Measurements from ENCODE around the gene ANKRD11. TPM values are rescaled to one million over a fixed set of nuclear protein-coding genes. Genes with fewer than 3 reads are reported as not detected.

The ANKRD11 gene
- total and polyA plus RNA-seq, 2 donors (not counting 1 experiment from before 2014, with no cell fraction given), result 41.5 to 71.2 TPM

GRCh38 chr16:89272631-89273030 lies 217.7 kb downstream of the ANKRD11 start:
- H3K4me1 ChIP-seq (ENCODE audit: control insufficient read depth, extremely low read depth, insufficient read depth, low read length), result peaks cover 2% of the 10 kb centered on the region
- H3K4me3 ChIP-seq (replicated peaks in 1 of 4; ENCODE audit: control extremely low read depth in 1 of 4, insufficient read depth in 1 of 4, low read depth in 3 of 4, low read length in 4 of 4), result no peak overlapping the region
- H3K36me3 ChIP-seq (ENCODE audit: control insufficient read depth, insufficient read depth, low read length), result peaks cover 30% of the 10 kb centered on the region
- H3K4me2 ChIP-seq (ENCODE audit: extremely low read depth, insufficient read depth, low read length), result no peak overlapping the region
- H2AFZ ChIP-seq (ENCODE audit: low read length), result no peak overlapping the region
- H3K9ac ChIP-seq (ENCODE audit: insufficient read depth, low read length), result no peak overlapping the region
- no peak for DNase-seq (ENCODE audit: low read depth in 2 of 2)
- TF ChIP-seq CTCF (conservative IDR thresholded peaks at IDR 0.05 in 1 of 2, IDR thresholded peaks at IDR 0.05 in 1 of 2; ENCODE audit: low read depth in 1 of 2, low read length in 2 of 2), result no peak
- no peak for TF ChIP-seq EZH2 (IDR thresholded peaks at IDR 0.05; ENCODE audit: low read length, missing control alignments)
- no peaks in the 10 kb centered on the region for H4K20me1 ChIP-seq (ENCODE audit: control insufficient read depth, extremely low read depth, insufficient read depth, low read length)
- no peak overlapping the region for H3K27ac ChIP-seq (ENCODE audit: insufficient read depth, low read length)
- H3K79me2 ChIP-seq (ENCODE audit: control insufficient read depth, insufficient read depth, low read length), result peaks cover 2% of the 10 kb centered on the region
- H3K9me3 ChIP-seq (ENCODE audit: control insufficient read depth, insufficient read depth, low read depth, low read length), result no peaks in the 10 kb centered on the region
- H3K27me3 ChIP-seq (ENCODE audit: control insufficient read depth, insufficient read depth, low read length), result no peaks in the 10 kb centered on the region

- Histone ChIP-seq H3K4me3 (replicated peaks in 1 of 4; ENCODE audit: control extremely low read depth in 1 of 4, insufficient read depth in 1 of 4, low read depth in 3 of 4, low read length in 4 of 4) (no peak overlapping the region), H3K9me3 (ENCODE audit: control insufficient read depth, insufficient read depth, low read depth, low read length) (no peaks in the 10 kb centered on the region), H2AFZ (ENCODE audit: low read length) (no peak overlapping the region), H4K20me1 (ENCODE audit: control insufficient read depth, extremely low read depth, insufficient read depth, low read length) (no peaks in the 10 kb centered on the region), H3K27ac (ENCODE audit: insufficient read depth, low read length) (no peak overlapping the region), H3K79me2 (ENCODE audit: control insufficient read depth, insufficient read depth, low read length) (peaks cover 2% of the 10 kb centered on the region), H3K27me3 (ENCODE audit: control insufficient read depth, insufficient read depth, low read length) (no peaks in the 10 kb centered on the region), H3K9ac (ENCODE audit: insufficient read depth, low read length) (no peak overlapping the region), H3K4me1 (ENCODE audit: control insufficient read depth, extremely low read depth, insufficient read depth, low read length) (peaks cover 2% of the 10 kb centered on the region), H3K4me2 (ENCODE audit: extremely low read depth, insufficient read depth, low read length) (no peak overlapping the region), H3K36me3 (ENCODE audit: control insufficient read depth, insufficient read depth, low read length) (peaks cover 30% of the 10 kb centered on the region)
- TF ChIP-seq CTCF (conservative IDR thresholded peaks at IDR 0.05 in 1 of 2, IDR thresholded peaks at IDR 0.05 in 1 of 2; ENCODE audit: low read depth in 1 of 2, low read length in 2 of 2) (no peak), EZH2 (IDR thresholded peaks at IDR 0.05; ENCODE audit: low read length, missing control alignments) (no peak)
- no peak for DNase-seq (ENCODE audit: low read depth in 2 of 2)
Measured at GRCh38 chr16:89270666-89271345, 219.6 kb downstream of the ANKRD11 start.

- DNase-seq (ENCODE audit: low read depth in 2 of 2), result no peak
- Histone ChIP-seq H3K9me3 (ENCODE audit: control insufficient read depth, insufficient read depth, low read depth, low read length) (no peaks in the 10 kb centered on the region), H3K4me2 (ENCODE audit: extremely low read depth, insufficient read depth, low read length) (no peak overlapping the region), H2AFZ (ENCODE audit: low read length) (no peak overlapping the region), H3K4me1 (ENCODE audit: control insufficient read depth, extremely low read depth, insufficient read depth, low read length) (peaks cover 2% of the 10 kb centered on the region), H4K20me1 (ENCODE audit: control insufficient read depth, extremely low read depth, insufficient read depth, low read length) (no peaks in the 10 kb centered on the region), H3K9ac (ENCODE audit: insufficient read depth, low read length) (no peak overlapping the region), H3K27ac (ENCODE audit: insufficient read depth, low read length) (no peak overlapping the region), H3K79me2 (ENCODE audit: control insufficient read depth, insufficient read depth, low read length) (peaks cover 2% of the 10 kb centered on the region), H3K36me3 (ENCODE audit: control insufficient read depth, insufficient read depth, low read length) (peaks cover 26% of the 10 kb centered on the region), H3K27me3 (ENCODE audit: control insufficient read depth, insufficient read depth, low read length) (no peaks in the 10 kb centered on the region), H3K4me3 (replicated peaks in 1 of 4; ENCODE audit: control extremely low read depth in 1 of 4, insufficient read depth in 1 of 4, low read depth in 3 of 4, low read length in 4 of 4) (no peak overlapping the region)
- TF ChIP-seq EZH2 (IDR thresholded peaks at IDR 0.05; ENCODE audit: low read length, missing control alignments) (no peak), CTCF (conservative IDR thresholded peaks at IDR 0.05 in 1 of 2, IDR thresholded peaks at IDR 0.05 in 1 of 2; ENCODE audit: low read depth in 1 of 2, low read length in 2 of 2) (no peak)
Measured at GRCh38 chr16:89269805-89270665, 220.3 kb downstream of the ANKRD11 start.
